GM18519 (cell line): ENCODE results near the gene ASAH2.
"Not testable (repeated sequence)": the region's sequence is repeated elsewhere in the genome, so short reads cannot be mapped to it uniquely, and the experiment has no call there.

Experiments used
- ATAC-seq: cut with Tn5 transposase; IDR thresholded peaks from one replicate; pipeline ENCODE4 v1.9.1; 2021; ENCODE audit warnings: mild to moderate bottlenecking, moderate library complexity; ENCODE audit not compliant: unreplicated experiment, low FRiP score

The ASAH2 gene

DNA sequence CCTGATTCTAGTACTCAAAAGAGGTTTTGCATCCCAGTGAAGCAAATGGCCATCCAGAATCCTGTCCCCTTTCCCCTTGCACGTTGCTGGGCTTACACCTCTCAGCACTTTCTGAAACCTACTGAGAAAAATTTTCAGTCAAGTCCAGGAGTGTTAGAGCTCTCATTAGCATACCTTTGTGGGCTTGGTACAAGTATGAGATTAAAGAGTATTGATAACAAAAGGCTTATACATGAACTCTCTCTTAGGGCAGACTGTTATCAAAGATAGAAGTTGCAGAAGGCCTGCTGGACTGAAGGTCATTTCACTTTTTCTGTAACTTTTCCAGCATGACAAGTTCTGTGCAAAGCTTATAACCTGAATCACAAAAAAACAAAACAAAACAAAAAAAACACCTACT, at the start of gene ASAH2:
Gene ASAH2, minus strand, starts transcription at position 123 of the 400 bp plus-strand sequence. CDS start 2,906 bp downstream, outside the sequence.
- ATAC-seq, result no peak

- ATAC-seq, result no peak
Measured at GRCh38 chr10:50299948-50300669, 48.8 kb upstream of the ASAH2 start.

DNA sequence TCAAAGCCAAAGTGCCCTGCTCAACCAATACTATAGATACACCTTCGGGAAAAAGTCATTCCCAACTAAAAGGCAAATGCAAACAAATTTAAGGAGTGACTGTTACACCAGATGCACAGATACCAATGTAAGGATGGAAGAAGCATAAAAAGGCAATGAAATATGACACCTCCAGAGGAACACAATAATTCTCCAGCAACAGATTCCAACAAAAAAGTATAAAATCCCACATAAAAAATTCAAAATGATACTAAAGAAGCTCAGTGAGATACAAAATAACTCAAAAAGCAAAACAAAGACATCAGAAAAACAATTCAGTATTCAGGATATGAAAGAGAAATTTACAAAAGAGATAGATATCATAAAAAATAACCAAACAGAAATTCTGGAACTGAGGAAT, 44.1 kb upstream of the ASAH2 start:
- no peak for ATAC-seq

GRCh38 chr10:50294582-50294981, 43.3 kb upstream of the ASAH2 start:
- no peak for ATAC-seq

- ATAC-seq, result no peak
Measured at GRCh38 chr10:50293513-50294313, 42.4 kb upstream of the ASAH2 start.

- ATAC-seq, result no peak
Measured at GRCh38 chr10:50291261-50291850, 40.0 kb upstream of the ASAH2 start.

- no peak for ATAC-seq
Measured at GRCh38 chr10:50289196-50289595, 37.9 kb upstream of the ASAH2 start.

GRCh38 chr10:50286996-50287803, 35.9 kb upstream of the ASAH2 start:
- no peak for ATAC-seq

DNA sequence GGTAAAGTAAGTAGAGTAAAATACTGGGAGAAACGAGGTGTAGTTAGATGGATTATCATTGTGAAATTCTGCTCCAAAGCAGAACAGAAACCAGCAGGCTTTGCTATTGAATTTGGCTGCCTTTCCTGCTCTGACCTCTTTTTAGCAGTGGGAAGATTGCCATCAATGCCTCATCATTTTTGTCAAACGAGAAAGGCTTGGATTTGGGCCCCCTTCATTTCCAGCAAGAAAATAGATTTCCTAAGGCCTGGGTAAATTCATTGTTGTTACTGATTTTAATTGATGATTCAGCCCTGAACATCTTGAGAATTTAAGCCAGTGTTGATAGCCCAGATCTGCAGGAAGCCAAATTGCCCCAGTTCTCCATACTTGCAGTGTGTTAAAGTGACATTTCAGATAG, 35.2 kb upstream of the ASAH2 start:
- ATAC-seq, result no peak

- ATAC-seq, result no peak
Measured at GRCh38 chr10:50281967-50282522, 30.7 kb upstream of the ASAH2 start.

GRCh38 chr10:50281210-50281966, 30.1 kb upstream of the ASAH2 start:
- ATAC-seq, result no peak

GRCh38 chr10:50280049-50280841, 28.9 kb upstream of the ASAH2 start:
- peak; percentile 49 for ATAC-seq

GRCh38 chr10:50279489-50279888, 28.2 kb upstream of the ASAH2 start:
- ATAC-seq, result no peak

GRCh38 chr10:50275650-50276235, 24.4 kb upstream of the ASAH2 start:
- no peak for ATAC-seq

- ATAC-seq, result no peak
Measured at GRCh38 chr10:50272531-50272930, 21.2 kb upstream of the ASAH2 start.

GRCh38 chr10:50271564-50272250, 20.4 kb upstream of the ASAH2 start:
- ATAC-seq, result no peak

- not testable (repeated sequence) for ATAC-seq
Measured at GRCh38 chr10:50267877-50268276, 16.6 kb upstream of the ASAH2 start.

GRCh38 chr10:50262625-50263024, 11.3 kb upstream of the ASAH2 start:
- ATAC-seq, result not testable (repeated sequence)
